SHP77 treated with DMSO at 0.1 percent for 48 hours (cell line): ENCODE data around the gene ISG15.

Source experiments
- DNase-seq: peaks from one replicate; lab custom pipeline; 2025; lab: John Stamatoyannopoulos, UW

The ISG15 gene

GRCh38 chr1:1061682-1062345 lies 48.5 kb downstream of the ISG15 start:
- no peak for DNase-seq

GRCh38 chr1:1062348-1063163 lies 49.3 kb downstream of the ISG15 start:
- DNase-seq = no peak

GRCh38 chr1:1063261-1063944 lies 50.1 kb downstream of the ISG15 start:
- DNase-seq = no peak
